GM12878 (cell line): ENCODE data around the gene XPOT. TPM values are rescaled to one million over a fixed set of nuclear protein-coding genes. Genes with fewer than 3 reads are reported as not detected.

Source experiments
- ATAC-seq: fragments of 200-7000 bp; cut with Tn5 transposase; 3 replicates; pipeline ENCODE4 v1.9.1; 2020; ENCODE audit warnings: mild to moderate bottlenecking, moderate library complexity
- BruUV-seq: library from RNA; stranded (reverse); fragments of 400-500 nt; replicated peaks from 2 replicates; lab custom pipeline; 2021; lab: Mats Ljungman, UMichigan
- CTCF ChIA-PET: fragments of 300-600 bp; sonication (Branson Sonifier 250); formaldehyde crosslinking; extraction: SDS; loops from one replicate; lab custom pipeline; 2021; ENCODE audit warnings: inconsistent platforms; lab: Yijun Ruan, JAX
- POLR2A ChIA-PET: fragments of 350-600 bp; formaldehyde crosslinking; extraction: SDS; loops from one replicate; lab custom pipeline; 2021; ENCODE audit warnings: inconsistent platforms; lab: Charles Lee
- RAD21 ChIA-PET: fragments of 300-600 bp; sonication (Branson Sonifier 250); formaldehyde crosslinking; loops from one replicate; lab custom pipeline; 2023; ENCODE audit warnings: antibody characterized with exemption; ENCODE audit not compliant: unreplicated experiment; lab: Charles Lee
- SMC1A ChIA-PET: fragments of 300-600 bp; sonication (Branson Sonifier 250); formaldehyde crosslinking; loops from one replicate; lab custom pipeline; 2023; ENCODE audit not compliant: unreplicated experiment, uncharacterized antibody; lab: Charles Lee
- DNase-seq: peaks from one replicate; pipeline ENCODE4 v3.0.0-alpha.2; 2011; ENCODE audit warnings: low read depth, low spot score
- FAIRE-seq: peaks from 3 replicates; lab custom pipeline; 2011; peaks lifted over from hg19 to GRCh38; lab: Jason Lieb, UNC
- H2AFZ ChIP-seq: 2 replicates; pipeline ENCODE4 v1.6.0; 2011; ENCODE audit warnings: low read depth, low read length, control low read depth; ENCODE audit not compliant: control insufficient read depth
- H3K27ac ChIP-seq: 2 replicates; pipeline ENCODE4 v1.5.1; 2011; ENCODE audit warnings: control low read depth; ENCODE audit not compliant: control insufficient read depth, insufficient read depth
- H3K27me3 ChIP-seq, 2 experiments: replicated peaks in 1 of 2; 2 replicates each; pipeline versions ENCODE4 v1.6.0 to v1.6.1; 2011; ENCODE audit warnings: low read length in 1 of 2; ENCODE audit not compliant: control insufficient read depth in 2 of 2, insufficient read depth in 2 of 2
- H3K36me3 ChIP-seq, 2 experiments: 2 replicates each; pipeline ENCODE4 v1.5.1; 2011; ENCODE audit warnings: low read length in 1 of 2; ENCODE audit not compliant: control insufficient read depth in 2 of 2, insufficient read depth in 2 of 2
- H3K4me1 ChIP-seq: 2 replicates; pipeline ENCODE4 v1.6.1; 2011; ENCODE audit warnings: mild to moderate bottlenecking, low read length, moderate library complexity, mixed read lengths; ENCODE audit not compliant: control insufficient read depth, insufficient read depth
- H3K4me2 ChIP-seq: 2 replicates; pipeline ENCODE4 v1.6.0; 2011; ENCODE audit warnings: control low read depth; ENCODE audit not compliant: control insufficient read depth, insufficient read depth
- H3K4me3 ChIP-seq: fragments of 200-600 bp; sonication (generic); 2 replicates; pipeline ENCODE4 v1.5.1; 2016
- H3K79me2 ChIP-seq: 2 replicates; pipeline ENCODE4 v1.6.0; 2011; ENCODE audit warnings: low read length; ENCODE audit not compliant: control insufficient read depth, insufficient read depth
- H3K9ac ChIP-seq: 2 replicates; pipeline ENCODE4 v1.8.0; 2011; ENCODE audit warnings: low read length, control low read depth, mixed read lengths; ENCODE audit not compliant: control insufficient read depth, insufficient read depth
- H3K9me3 ChIP-seq: replicated peaks from 3 replicates; pipeline ENCODE4 v1.5.1; 2011; ENCODE audit warnings: mild to moderate bottlenecking, low read length; ENCODE audit not compliant: control insufficient read depth, insufficient read depth
- H4K20me1 ChIP-seq: 2 replicates; pipeline ENCODE4 v1.6.0; 2011; ENCODE audit not compliant: control insufficient read depth, insufficient read depth
- TAF1 ChIP-seq: IDR thresholded peaks from 2 replicates; pipeline ENCODE4 v1.6.1; 2011; ENCODE audit warnings: mild to moderate bottlenecking, low read depth, low read length, borderline replicate concordance
- ZZZ3 ChIP-seq: IDR thresholded peaks from 2 replicates; pipeline ENCODE4 v1.6.1; 2011; ENCODE audit warnings: low read depth; ENCODE audit not compliant: control insufficient read depth, insufficient read length
- in situ Hi-C: fragments of 300-500 bp; cut with MboI; formaldehyde crosslinking; loops from 9 replicates; pipeline ENCODE4 v1.14.3; 2018; ENCODE audit warnings: mixed read lengths
- intact Hi-C: fragments of 100-400 bp; cut with micrococcal nuclease; formaldehyde crosslinking; loops from one replicate; pipeline ENCODE4 v1.14.2; 2022; ENCODE audit not compliant: unreplicated experiment
- polyA plus RNA-seq, 11 experiments: library from polyadenylated mRNA; depleted of rRNA in 4 of 11; unstranded in 6 of 11; stranded (reverse) in 5 of 11; fragments of >200 nt; fragmentation: Nextera tagmentation in 4 of 11; fragmentation: Illumina TruSeq in 1 of 11; extraction: Ambion mirVana in 4 of 11; extraction: Trizol in 1 of 11; gene quantifications; 1 replicate in 1 of 11; 2 replicates in 10 of 11; pipeline versions ENCODE4 v1.2.1 to v1.2.3, GENCODE V29; 2011 to 2016; ENCODE audit warnings: inconsistent platforms in 2 of 11, missing spikeins in 2 of 11, low read depth in 1 of 11
- total RNA-seq, 4 experiments: library from RNA; depleted of rRNA in 3 of 4; stranded (reverse); fragments of >200 nt in 3 of 4; fragmentation: Illumina TruSeq in 1 of 4; extraction: Trizol in 1 of 4; gene quantifications; 2 replicates each; pipeline versions ENCODE4 v1.2.1 to v1.2.3, GENCODE V29; 2013 to 2021
- TF ChIP-seq, protein P1 (sequence below): IDR thresholded peaks from 2 replicates; pipeline ENCODE4 v1.6.1; 2012; ENCODE audit warnings: mild to moderate bottlenecking, low read depth, low read length

The XPOT gene
- total and polyA plus RNA-seq, 10 of the 15 experiments (the other 5 are each of a cell fraction or from before 2014, with no cell fraction given), result 11.9 to 66.3 (median 54.7) TPM

DNA sequence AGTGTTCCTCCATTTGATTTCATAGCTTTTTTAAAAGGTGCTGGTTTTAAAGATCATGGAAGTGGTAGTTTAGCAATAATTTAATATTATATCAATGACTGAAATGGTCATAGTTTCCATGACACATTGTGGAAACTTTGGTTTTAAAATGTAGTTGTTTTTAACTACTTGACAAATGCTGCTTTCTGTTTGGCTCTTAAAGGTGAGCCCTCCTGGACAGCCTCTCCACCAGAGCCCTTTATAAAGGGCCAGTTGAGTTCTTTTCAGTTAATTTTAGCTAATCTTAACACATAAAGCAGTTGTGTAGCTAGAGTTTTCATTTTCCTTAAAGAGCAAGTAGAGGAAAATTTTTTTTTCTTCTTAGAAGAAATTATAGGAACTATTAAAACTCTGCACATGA, 14.0 kb downstream of the XPOT start:
- Histone ChIP-seq H2AFZ (no peak overlapping the region), H3K27me3 (no peaks in the 10 kb centered on the region)
- no peak for FAIRE-seq
- CTCF ChIA-PET, result interaction anchor here (0.7 kb wide), 1 partner anchor 9 kb away, joined by 3 read pairs; no protein-coding TSS in a partner anchor
- no TSS peak for BruUV-seq
- ATAC-seq, result no peak
- SMC1A ChIA-PET, result interaction anchor here (0.9 to 1.6 kb wide), 5 partner anchors 9 to 149 kb away, joined by 3 to 4 read pairs (median 3); partner anchors contain the start of gene XPOT
- TF ChIP-seq ZZZ3 (no peak), TAF1 (no peak)
- TF ChIP-seq, protein P1, sequence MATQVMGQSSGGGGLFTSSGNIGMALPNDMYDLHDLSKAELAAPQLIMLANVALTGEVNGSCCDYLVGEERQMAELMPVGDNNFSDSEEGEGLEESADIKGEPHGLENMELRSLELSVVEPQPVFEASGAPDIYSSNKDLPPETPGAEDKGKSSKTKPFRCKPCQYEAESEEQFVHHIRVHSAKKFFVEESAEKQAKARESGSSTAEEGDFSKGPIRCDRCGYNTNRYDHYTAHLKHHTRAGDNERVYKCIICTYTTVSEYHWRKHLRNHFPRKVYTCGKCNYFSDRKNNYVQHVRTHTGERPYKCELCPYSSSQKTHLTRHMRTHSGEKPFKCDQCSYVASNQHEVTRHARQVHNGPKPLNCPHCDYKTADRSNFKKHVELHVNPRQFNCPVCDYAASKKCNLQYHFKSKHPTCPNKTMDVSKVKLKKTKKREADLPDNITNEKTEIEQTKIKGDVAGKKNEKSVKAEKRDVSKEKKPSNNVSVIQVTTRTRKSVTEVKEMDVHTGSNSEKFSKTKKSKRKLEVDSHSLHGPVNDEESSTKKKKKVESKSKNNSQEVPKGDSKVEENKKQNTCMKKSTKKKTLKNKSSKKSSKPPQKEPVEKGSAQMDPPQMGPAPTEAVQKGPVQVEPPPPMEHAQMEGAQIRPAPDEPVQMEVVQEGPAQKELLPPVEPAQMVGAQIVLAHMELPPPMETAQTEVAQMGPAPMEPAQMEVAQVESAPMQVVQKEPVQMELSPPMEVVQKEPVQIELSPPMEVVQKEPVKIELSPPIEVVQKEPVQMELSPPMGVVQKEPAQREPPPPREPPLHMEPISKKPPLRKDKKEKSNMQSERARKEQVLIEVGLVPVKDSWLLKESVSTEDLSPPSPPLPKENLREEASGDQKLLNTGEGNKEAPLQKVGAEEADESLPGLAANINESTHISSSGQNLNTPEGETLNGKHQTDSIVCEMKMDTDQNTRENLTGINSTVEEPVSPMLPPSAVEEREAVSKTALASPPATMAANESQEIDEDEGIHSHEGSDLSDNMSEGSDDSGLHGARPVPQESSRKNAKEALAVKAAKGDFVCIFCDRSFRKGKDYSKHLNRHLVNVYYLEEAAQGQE, result no peak
- TF ChIP-seq, all 136 proteins: peak for 0
- Histone ChIP-seq H3K9me3 (no peaks in the 10 kb centered on the region), H3K79me2 (no peaks in the 10 kb centered on the region), H3K4me1 (no peaks in the 10 kb centered on the region), H4K20me1 (no peaks in the 10 kb centered on the region), H3K9ac (no peak overlapping the region), H3K36me3 (peaks cover 1 to 27% of the 10 kb centered on the region in 2 experiments; a peak in 2 of 4 replicates), H3K4me2 (no peak overlapping the region), H3K4me3 (no peak overlapping the region), H3K27ac (no peak overlapping the region)
- ChIA-PET POLR2A (no interaction called here), RAD21 (interaction anchor here (0.8 kb wide), 1 partner anchor 14 kb away, joined by 3 read pairs; the partner anchor contains the start of gene XPOT)
- no peak for DNase-seq
- intact Hi-C loops, result no loop called here
- in situ Hi-C loops, result no loop called here
